OCI-M1 (cell line): ENCODE measurements around the gene RASAL3.

Source experiments
- DNase-seq: peaks from one replicate; lab custom pipeline; 2025; lab: John Stamatoyannopoulos, UW

The RASAL3 gene

DNA sequence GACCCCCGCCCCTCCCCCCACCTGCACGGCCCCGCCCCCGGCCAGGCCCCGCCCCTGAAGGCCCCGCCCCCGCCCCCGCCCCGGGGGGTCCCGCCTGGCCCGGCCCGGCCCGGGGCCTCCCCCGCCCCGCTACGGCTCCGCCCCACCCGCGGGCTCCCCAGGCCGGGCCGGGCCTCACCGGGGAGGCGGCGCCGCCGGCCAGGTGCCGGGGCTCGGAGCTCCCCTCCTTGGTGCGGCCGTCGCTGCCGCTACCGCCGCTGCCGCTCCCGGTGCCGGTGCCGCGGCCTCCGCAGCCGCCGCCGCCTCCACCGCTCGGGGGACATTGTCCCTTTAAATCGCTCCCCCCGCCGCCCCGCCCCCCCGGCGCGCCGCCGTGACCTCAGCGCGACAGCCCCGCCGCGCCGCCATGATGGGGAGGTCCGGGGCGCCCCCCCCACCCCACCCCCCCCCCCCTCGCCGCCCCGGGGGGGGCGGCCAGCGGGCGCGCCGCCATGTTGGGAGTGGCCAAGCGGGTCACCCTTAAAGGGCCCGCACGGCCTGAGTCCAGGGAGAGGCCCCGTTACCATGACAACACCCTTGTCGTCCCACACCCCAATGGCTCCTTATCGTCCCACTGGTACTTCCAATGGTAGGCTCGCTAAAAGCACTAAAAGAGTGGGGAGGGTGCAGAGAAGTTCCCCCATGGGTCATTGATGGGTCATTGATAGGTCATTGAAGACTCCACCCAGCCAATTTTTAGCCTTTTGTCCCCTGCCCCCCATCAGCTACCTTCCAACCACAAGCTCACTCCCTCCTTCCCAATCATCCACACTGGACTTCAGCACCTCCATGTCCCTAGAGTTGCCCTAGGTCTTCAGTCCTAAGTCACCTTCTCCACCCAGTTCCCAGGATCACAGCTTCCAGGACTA lies 14.5 kb downstream of the RASAL3 start, which contains the start of gene WIZ:
WIZ (minus strand) TSS at position 337 of the 908 bp plus-strand sequence. CDS start 1,649 bp downstream, outside the sequence.
- DNase-seq: peak; percentile 92

DNA sequence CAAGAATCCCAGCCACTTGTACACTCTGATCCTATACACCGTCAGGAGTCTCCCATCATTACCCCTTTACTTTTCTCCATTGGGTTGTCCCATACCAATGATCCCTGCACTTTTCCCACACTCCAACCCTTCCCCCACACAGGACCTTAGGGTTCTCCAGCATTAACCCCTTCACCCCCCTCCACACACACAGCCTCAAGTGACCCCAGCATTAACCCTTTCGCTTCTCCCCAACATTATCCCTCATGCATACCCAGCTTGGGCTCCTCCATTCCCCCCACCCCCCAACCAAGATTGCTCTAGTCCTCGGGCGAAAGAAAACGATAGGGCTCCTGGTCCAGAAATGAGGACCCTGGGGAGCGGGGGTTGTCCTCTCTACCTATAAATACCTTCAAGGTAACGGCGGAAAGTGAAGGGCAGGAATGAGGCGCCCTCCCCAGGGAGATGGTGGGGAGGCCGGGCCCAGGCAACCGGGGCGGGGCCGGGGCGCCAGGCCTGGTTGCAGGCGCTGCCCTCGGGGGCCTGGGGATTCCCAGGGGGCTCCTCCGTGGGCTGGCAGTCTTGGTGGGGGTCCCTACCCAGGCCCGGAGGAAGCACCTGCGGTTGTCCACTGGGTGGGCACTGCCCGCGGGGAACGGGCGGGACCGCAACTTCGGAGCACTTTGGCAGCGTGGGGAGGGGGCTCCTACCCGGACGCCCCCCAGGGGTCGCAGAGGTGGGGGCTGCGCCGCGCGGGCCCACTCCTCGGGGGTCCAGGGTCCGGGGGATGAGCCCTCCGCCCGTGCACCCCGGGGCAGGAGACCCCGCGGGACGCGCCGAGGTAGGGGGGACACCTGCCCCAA lies 15.3 kb downstream of the RASAL3 start:
- DNase-seq: no peak

- DNase-seq: no peak
Measured at GRCh38 chr19:15448044-15448777, 16.1 kb downstream of the RASAL3 start.

- DNase-seq: no peak
Measured at GRCh38 chr19:15447057-15447456, 17.3 kb downstream of the RASAL3 start.

GRCh38 chr19:15445807-15446376 lies 18.5 kb downstream of the RASAL3 start:
- no peak for DNase-seq

DNA sequence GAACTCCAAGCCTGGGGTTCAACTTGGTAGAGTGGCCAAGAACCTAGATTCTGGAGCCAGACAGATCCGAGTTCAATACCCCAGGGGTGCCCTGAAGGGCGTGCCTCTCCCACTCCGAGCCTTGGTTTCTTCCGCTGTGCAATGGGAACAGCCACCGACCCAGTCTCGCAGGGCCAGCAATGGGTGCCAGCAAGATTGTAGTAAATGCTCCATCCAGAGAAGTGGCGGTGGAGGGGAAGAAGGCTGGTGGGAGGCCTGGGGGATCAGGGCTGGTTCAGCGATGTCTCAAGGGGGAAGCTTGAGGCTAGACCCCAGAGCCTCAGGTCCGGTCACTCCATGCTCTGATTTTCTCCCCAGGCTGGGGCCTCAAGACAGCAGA lies 19.1 kb downstream of the RASAL3 start:
- DNase-seq: no peak

DNA sequence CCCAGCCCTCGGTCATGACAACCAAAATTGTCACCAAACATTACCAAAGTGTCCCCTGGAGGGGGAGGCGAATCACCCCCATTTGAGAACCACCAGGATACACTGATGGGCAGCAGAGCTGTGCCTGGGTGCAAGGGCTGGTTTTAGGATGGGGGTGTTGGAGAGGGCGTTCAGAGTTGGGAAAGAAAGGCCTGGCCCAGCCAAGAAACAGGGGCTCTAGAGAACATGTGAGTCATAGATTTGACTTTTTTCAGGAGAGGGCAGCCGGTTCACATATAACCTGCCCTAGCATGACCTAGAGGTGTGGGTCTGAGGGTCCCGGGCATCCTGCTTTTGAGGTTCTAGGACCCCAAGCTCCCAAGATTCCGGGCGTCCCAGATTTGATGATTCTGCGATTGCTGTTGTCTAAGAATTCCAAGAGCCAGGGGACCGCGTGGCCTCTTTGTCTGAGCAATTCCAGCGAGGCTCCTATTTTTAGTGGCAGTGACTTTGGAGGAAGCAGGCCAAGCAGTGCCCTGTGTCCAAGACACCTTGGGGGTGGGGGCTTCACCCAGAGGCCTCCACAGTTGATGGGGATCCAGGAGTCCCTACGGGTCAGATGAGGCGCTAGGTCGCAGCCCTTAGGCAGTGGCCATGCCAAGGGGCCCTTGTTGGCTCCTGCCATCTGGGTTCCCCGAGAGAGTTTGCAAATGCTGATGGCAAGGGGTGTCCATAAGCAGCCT lies 19.7 kb downstream of the RASAL3 start:
- no peak for DNase-seq

GRCh38 chr19:15443838-15444237 lies 20.5 kb downstream of the RASAL3 start:
- no peak for DNase-seq

DNA sequence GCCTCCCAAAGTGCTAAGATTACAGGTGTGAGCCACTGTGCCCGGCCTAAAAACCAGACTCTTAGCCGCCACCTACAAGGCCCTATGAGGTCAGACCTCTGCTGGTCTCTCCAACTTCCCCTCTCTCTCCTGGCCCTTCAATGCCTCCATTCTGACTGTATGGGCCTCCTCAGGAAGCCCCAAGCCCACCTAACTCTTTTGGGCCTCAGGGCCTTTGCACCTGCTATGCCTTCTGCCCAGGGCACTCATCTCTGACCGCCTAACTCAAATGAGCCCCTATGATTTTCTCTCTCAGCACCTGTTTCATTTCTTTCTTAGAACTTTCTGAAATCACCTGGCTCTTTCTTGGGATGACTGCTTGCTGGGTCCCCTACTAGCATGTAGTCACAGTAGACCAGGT lies 21.0 kb downstream of the RASAL3 start:
- no peak for DNase-seq

- no peak for DNase-seq
Measured at GRCh38 chr19:15442142-15442920, 22.0 kb downstream of the RASAL3 start.

DNA sequence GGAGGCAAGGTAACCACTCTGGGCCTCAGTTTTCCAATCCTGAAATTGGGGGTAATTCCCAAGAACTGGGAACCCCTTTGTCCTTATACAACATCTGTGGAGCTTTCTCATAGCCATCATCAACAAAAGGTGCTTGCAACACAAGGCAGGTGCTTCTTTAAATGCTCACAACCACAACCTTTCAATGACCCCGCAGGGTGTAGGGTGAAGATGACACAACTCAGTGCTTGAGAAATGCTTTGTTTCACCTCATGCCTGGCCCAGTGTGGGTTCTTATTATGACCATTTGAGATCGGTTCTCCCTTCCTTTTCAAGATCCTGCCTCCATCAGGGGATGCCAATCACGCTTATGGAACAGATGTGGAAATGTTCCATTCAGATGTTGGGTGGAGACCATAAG lies 23.0 kb downstream of the RASAL3 start:
- no peak for DNase-seq

- no peak for DNase-seq
Measured at GRCh38 chr19:15439821-15440641, 24.3 kb downstream of the RASAL3 start.

DNA sequence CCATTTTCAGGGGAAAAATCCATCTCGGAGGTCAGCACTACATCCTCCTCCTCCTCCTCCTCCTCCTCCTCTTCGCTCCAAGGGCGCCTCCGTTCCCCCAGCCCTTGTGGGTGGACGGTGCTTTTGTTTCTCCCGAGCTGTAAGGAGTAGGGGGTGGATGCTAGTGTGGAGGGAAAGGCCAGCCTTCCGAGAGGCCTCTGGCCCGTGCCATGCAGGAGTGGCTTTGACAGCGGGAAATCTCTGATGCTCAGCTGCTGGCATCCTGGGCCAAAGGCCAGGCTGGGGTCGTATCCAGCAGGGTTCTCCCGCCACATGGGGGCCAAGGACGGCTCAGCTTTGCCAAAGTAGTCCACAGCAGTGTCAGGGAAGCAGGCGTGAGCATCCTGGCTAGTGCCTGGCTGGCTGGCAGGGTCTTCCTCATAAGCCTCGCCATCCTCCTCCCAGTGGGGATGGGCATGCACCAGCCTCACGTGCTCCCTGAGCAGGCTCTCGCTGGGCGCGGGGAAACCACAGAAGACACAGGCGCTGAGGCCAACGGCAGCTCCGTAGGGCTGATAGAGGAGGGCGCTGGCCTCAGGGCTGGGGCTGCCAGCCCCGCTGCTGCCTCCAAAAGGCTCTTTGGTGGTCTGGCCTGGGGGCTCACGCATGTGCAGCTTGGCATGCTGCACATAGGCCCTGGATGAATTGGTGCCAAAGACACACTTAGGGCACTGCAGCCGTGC lies 25.1 kb downstream of the RASAL3 start:
- DNase-seq: peak; percentile 37

- no peak for DNase-seq
Measured at GRCh38 chr19:15438577-15438976, 25.8 kb downstream of the RASAL3 start.

GRCh38 chr19:15438124-15438496 lies 26.2 kb downstream of the RASAL3 start:
- no peak for DNase-seq

DNA sequence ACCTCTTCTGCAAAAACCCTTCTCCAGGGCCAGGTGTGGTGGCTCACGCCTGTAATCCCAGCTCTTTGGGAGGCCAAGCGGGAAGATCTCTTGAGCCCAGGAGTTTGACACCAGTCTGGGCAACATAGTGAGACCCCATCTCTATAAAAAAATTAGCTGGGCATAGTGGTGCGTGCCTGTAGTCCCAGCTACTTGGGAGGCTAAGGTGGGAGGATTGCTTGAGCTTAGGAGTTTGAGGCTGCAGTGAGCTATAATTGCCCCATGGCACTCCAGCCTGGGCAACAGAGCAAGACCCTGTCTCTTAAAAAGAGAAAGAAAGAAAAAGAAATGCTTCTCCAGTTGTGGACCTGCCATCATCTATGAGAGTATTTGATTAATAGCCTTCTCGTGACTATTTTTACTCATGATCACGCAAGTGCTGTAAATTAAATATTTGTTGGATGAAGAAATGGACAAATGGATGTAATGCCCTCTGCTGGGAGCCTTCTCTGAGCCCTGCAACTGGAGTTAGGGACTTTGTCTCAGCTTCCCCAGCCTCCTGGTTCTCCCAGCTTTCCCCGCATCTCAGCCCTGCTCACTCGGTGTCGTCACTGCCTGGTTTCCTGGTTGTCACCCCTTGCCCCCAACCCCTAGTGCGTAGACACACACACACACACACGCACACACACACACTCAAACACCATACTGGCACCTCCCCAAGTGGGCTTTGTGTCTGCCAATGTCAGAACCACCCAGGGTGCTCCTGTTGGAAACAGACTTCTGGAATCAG lies 26.8 kb downstream of the RASAL3 start:
- DNase-seq: no peak

GRCh38 chr19:15436826-15437110 lies 27.6 kb downstream of the RASAL3 start:
- no peak for DNase-seq
